ENCODE data around the gene L3MBTL2.
A peak's percentile ranks its signal among the peaks of the same experiment; 100 is the strongest.
"Not testable (repeated sequence)": the region's sequence is repeated elsewhere in the genome, so short reads cannot be mapped to it uniquely, and the experiment has no call there.

L3MBTL2 gene

GRCh38 chr22:41256254-41257253, 51.4 kb downstream of the L3MBTL2 start:
- no peak overlapping the region for H3K4me3 ChIP-seq (ENCODE audit: low read depth, low read length)
- peak; percentile 17 for TF ChIP-seq CTCF (IDR thresholded peaks at IDR 0.05; ENCODE audit: low read depth, low read length)
- DNase-seq (ENCODE audit: low read depth, low spot score), result peak; percentile 82
- in situ Hi-C loops (cut with HindIII; ENCODE audit: low sequenced_read_pairs), result no loop called here

DNA sequence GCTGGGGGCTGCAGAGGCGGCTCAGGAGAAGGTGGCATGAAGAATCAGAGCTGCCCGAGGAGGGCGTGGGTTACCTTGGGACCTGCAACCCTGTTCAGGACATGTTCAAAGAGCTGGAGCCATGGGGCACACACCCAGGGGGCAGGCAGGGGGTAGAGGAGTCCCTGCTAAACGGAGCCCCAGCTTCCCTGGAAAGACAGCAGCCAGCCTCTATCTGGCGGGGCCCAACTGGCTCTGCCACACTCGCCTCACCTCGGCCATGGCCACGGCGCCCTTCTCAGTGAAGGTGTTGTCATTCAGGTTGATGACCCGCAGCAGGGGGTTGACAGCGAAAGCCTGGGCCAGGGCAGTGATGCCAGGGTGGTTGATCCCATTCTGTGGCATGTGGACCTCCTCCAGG, 52.6 kb downstream of the L3MBTL2 start:
- DNase-seq (ENCODE audit: low read depth, low spot score), result no peak
- no peak for TF ChIP-seq CTCF (IDR thresholded peaks at IDR 0.05; ENCODE audit: low read depth, low read length)
- H3K4me3 ChIP-seq (ENCODE audit: low read depth, low read length), result no peak overlapping the region
- in situ Hi-C loops (cut with HindIII; ENCODE audit: low sequenced_read_pairs), result no loop called here

DNA sequence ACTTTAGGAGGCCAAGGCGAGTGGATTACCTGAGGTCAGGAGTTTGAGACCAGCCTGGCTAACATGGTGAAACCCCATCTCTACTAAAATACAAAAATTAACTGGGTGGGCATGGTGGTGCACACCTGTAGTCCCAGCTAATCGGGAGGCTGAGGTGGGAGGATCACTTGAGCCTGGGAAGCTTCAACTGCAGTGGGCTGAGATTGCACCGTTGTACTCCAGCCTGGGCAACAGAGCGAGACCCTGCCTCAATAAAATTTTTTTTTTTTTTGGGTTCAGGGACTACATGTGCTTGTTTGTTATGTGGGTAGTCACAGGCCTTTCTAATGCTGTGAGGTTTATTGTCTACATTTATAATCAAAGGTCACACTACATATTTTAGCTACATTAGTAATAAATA, 54.6 kb downstream of the L3MBTL2 start:
- H3K4me3 ChIP-seq (ENCODE audit: low read depth, low read length); in situ Hi-C loops (cut with HindIII; ENCODE audit: low sequenced_read_pairs); DNase-seq (ENCODE audit: low read depth, low spot score): not testable (repeated sequence)

GRCh38 chr22:41260871-41261270, 55.8 kb downstream of the L3MBTL2 start:
- no peak overlapping the region for H3K4me3 ChIP-seq (ENCODE audit: low read depth, low read length)
- no peak for TF ChIP-seq CTCF (IDR thresholded peaks at IDR 0.05; ENCODE audit: low read depth, low read length)
- no peak for DNase-seq (ENCODE audit: low read depth, low spot score)
- in situ Hi-C loops (cut with HindIII; ENCODE audit: low sequenced_read_pairs), result no loop called here

DNA sequence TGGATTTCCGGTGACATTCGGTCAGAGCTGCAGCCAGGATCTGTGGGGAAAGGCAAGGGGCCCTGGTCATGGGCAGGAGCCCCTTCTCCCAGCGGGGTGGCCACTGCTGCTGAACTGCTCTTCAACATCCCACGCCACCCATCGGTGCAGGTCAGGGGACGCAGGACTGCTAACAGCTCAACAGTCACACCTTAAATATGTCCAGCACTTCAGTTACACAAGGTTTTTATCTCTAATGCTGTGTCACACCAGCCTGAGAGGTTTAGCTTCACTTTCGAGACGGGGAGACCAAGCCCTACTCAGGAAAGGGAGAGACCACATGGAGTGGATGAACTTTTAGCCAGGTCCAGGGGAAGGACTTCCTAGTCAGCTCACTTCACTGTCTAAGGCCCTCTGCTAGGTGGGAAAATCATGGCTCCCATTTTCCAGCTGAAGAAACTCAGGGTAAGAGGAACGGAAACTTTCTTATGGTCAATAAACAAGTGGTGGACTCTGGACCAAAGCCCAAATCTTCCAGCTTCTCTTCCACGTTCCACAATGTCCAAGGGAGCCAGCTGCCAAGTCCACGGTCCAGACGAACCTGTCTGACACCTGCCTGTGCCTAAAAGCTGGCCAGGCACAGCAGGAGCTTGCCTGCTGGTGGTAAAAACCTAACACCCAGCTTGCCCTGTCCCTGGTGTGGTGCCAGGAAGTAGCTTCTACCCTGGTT, 56.6 kb downstream of the L3MBTL2 start:
- in situ Hi-C loops (cut with HindIII; ENCODE audit: low sequenced_read_pairs), result no loop called here
- TF ChIP-seq CTCF (IDR thresholded peaks at IDR 0.05; ENCODE audit: low read depth, low read length), result no peak
- no peak overlapping the region for H3K4me3 ChIP-seq (ENCODE audit: low read depth, low read length)
- DNase-seq (ENCODE audit: low read depth, low spot score), result no peak

- in situ Hi-C loops (cut with HindIII; ENCODE audit: low sequenced_read_pairs), result no loop called here
- no peak overlapping the region for H3K4me3 ChIP-seq (ENCODE audit: low read depth, low read length)
- no peak for TF ChIP-seq CTCF (IDR thresholded peaks at IDR 0.05; ENCODE audit: low read depth, low read length)
- DNase-seq (ENCODE audit: low read depth, low spot score), result no peak
These were observed 57.2 kb downstream of the L3MBTL2 start for GRCh38 chr22:41262250-41262765.

All from astrocyte of the spinal cord (primary cell).